Stimulated activated CD8-positive, alpha-beta memory T cell treated with anti-CD3 and anti-CD28 coated beads, Interleukin-15, amount 100 ng/mL, for 24 hours (primary cell): ENCODE data around the gene RANBP10.
"Not testable (repeated sequence)": the region's sequence is repeated elsewhere in the genome, so short reads cannot be mapped to it uniquely, and the experiment has no call there.

Source experiments
- DNase-seq: peaks from one replicate; pipeline ENCODE4 v3.0.0-alpha.2; 2020; ENCODE audit warnings: low read depth

RANBP10 gene

DNA sequence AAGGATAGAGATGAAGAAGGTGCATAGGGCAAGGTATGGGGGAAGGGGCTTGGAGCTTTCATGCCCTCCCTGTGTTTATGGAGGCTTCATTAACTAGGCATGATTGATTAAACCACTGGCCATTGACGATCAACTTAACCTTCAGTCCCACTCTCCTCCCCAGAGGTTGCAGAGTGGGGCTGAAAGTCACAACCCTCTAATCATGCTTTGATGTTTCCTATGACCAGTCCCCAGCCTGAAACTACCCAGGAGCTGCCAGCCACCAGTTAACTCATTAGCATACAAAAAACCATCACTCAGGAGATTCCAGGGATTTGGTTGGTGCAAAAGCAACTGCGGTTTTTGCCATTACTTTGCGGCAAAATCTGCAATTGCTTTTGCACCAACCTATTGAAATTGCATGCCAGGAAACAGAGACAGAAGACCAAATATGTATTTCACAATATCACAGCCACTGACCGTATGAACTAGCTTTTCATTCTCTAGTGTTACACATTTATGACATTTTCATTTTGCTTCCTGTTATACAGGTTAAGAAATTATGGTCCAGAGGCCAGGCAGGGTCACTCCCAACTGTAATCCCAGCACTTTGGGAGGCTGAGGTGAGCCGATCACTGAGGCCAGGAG, 92.6 kb downstream of the RANBP10 start:
- no peak for DNase-seq

GRCh38 chr16:67710607-67711006, 95.8 kb downstream of the RANBP10 start:
- DNase-seq: no peak

DNA sequence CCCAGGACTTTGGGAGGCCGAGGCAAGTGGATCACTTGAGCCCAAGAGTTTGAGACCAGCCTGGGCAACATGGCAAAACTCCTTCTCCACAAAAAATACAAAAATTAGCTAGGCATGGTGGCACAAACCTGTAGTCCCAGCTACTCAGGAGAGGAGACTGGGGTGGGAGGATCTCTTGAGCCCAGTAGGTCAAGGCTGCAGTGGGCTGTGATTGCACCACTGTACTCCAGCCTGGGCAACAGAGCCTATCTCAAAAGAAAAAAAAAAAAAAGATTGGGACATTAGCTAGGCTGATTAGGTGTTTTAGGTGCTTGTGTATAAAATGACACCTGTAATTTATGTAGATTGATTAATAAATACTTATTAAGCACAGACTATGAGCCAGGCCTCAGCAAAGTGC, 97.3 kb downstream of the RANBP10 start:
- DNase-seq: no peak

- DNase-seq: no peak
These were observed 98.0 kb downstream of the RANBP10 start for GRCh38 chr16:67708368-67708771.

DNA sequence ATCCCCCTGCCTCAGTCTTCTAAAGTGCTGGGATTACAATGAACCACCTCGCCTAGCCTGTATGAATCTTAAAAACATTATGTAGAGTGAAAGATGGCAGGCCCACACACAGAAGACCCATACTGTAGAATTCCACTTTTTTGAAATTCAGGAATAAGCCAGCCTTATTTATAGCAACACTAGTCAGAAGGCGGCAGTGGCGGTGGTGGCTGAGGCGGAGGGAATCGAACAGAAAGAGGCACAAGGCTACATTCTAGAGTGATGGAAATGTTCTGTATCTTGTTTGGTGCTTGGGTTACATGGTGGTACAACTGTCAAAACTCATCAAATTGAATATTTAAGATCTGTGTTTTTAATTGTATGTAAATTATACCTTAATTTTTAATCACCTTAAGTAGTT, 98.6 kb downstream of the RANBP10 start:
- no peak for DNase-seq

DNA sequence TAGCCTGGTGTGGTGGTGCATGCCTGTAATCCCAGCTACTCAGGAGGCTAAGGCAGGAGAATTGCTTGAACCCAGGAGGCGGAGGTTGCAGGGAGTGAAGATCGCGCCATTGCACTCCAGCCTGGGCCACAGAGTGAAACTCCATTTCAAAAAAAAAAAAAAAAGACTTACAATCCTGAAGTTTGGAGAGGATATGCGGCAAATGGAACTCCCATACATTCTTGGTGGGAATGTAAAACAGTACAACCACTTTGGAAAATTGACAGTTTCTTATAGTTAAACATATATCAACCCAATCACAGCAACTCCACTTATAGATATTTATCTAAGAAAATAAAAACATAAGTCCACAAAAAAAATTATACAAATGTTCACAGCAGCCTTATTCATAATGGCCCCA, 99.2 kb downstream of the RANBP10 start:
- no peak for DNase-seq

DNA sequence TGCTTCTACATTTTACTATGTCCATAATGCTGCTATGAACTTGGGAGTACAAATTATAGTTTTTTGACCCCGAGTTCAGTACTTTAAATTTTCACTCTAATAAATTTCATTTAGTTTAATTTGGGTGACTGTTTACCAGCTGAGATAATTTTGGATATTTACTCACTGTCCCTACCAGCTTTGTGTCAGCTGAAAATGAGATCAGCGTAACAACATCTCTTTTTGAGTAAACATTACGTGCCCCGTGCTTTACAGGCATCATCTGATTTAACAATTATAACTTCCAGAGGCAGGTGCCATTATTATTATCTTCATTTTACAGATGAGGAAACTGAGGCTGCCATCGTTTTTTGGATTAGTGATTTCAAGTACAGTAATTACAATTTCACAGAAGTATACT, 102.2 kb downstream of the RANBP10 start:
- no peak for DNase-seq

DNA sequence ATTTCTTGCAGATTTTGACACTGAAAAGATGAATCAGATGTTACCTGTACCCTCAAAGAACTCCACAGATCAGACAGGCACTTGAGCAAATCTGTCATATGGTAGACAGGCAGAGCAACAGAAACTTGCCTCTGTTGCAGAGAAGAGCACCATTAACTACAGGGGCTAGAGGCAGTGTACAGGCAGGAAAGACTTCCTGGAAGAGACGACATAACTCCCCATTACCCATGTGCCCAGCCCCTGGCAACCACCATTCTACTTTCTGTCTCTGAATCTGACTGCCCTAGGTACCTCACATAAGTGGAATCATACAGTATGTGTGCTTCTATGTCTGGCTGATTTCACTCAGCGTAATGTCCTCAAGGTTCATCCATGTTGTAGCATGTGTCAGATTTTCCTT, 102.7 kb downstream of the RANBP10 start:
- DNase-seq: no peak

GRCh38 chr16:67702130-67702529, 104.2 kb downstream of the RANBP10 start:
- DNase-seq: no peak

GRCh38 chr16:67701420-67701819, 104.9 kb downstream of the RANBP10 start:
- DNase-seq: no peak

DNA sequence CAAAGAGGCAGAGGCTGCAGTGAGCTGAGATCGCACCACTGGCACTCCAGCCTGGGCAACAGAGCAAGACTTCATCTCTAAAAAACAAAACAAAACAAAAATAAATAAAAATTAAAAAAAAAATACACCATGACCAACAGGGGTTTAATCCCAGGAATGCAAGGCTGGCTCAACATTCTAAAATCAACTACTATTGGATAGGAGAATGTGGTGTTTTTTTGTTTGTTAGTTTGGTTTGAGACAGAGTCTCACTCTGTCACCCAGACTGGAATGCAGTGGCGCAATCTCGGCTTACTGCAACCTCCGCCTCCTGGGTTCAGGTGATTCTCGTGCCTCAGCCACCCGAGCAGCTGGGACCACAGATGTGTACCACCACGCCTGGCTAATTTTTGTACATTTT, 107.1 kb downstream of the RANBP10 start:
- no peak for DNase-seq

GRCh38 chr16:67697422-67698185, 108.8 kb downstream of the RANBP10 start:
- DNase-seq: no peak

DNA sequence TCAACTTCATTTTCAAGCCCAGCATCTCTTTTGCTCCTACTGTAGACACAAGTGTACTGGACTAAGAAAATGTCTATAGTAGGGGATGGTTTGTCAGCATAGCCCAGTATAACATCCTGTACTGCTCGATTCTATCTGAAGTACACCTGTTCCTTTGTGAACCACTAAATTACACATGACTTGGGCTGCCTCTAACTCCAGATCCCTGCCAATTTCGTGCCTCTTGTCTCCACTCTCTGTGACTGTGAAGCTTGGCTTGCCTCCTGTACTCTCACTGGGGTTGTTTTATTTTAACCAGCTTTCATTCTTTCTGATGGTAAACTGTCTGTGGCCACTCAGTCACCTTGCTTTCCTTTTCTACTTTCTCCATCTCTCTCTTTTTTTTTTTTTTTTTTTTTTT, 111.7 kb downstream of the RANBP10 start:
- no peak for DNase-seq

- DNase-seq: not testable (repeated sequence)
These were observed 112.7 kb downstream of the RANBP10 start for GRCh38 chr16:67693517-67694285.

DNA sequence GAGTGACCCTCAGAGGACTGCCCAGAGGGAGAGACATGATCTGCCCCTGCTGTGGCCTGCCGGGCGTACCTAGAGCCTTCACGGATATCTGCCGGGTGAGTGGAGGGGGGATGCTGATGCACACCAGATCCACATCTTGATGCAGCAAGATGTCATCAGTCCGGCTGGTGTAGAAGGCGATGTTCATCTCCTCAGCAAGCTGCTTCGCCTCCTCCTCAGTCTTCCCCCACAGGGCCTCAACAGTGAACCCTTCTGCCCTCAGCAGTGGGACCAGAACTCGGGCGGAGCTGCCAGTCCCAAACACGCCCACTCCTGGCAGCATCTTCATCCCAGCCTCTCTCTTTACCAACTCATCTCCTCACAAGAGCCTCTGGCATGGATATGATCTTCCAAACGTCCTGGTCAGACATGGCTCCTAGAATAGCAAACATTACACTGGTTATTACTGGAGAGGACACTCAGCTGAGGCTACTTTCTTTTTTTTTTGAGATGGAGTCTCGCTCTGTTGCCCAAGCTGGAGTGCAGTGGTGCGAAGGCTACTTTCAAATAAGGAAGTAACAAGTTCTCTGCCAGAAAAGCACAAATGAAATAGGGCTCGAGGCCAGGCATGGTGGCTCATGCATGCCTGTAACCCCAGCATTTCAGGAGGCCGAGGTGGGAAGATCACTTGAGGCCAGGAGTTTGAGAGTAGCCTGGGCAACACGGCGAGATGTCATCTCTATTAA, 120.8 kb downstream of the RANBP10 start:
- DNase-seq: no peak

DNA sequence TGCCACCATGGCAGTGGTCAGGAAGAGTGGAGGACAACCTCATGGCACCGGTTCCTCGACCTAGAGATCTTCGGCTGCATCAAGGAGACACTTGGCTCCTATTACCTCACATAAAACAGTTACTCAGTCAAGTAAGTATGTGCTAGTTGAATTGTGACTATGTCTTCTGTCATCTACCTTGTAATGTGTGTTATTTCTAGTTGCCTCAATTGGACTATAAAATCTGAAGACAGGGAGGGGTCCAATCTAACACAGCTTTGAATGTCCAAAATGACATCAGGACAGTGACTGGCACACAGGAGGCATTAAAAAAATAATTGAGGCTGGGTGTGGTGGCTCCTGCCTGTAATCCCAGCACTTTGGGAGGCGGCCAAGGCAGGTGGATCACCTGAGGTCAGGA, 122.6 kb downstream of the RANBP10 start:
- DNase-seq: no peak

GRCh38 chr16:67679935-67680897, 126.1 kb downstream of the RANBP10 start:
- no peak for DNase-seq

- DNase-seq: no peak
These were observed 127.9 kb downstream of the RANBP10 start for GRCh38 chr16:67678354-67679023.

- no peak for DNase-seq
These were observed 128.6 kb downstream of the RANBP10 start for GRCh38 chr16:67677712-67678111.

- no peak for DNase-seq
These were observed 129.4 kb downstream of the RANBP10 start for GRCh38 chr16:67676939-67677338.

GRCh38 chr16:67676516-67676915, 129.8 kb downstream of the RANBP10 start:
- no peak for DNase-seq
